Measurements from ENCODE around the gene PCDH18.
"Not testable (repeated sequence)": the region's sequence is repeated elsewhere in the genome, so short reads cannot be mapped to it uniquely, and the experiment has no call there.

GRCh38 chr4:137537807-137538206, 5.5 kb upstream of the PCDH18 start:
- not testable (repeated sequence) for TF ChIP-seq CTCF, POLR2A (IDR thresholded peaks at IDR 0.05)
